B cell (primary cell): ENCODE results near the gene CA9. TPM values are rescaled to one million over a fixed set of nuclear protein-coding genes. Genes with fewer than 3 reads are reported as not detected.

Experiments used
- ATAC-seq: fragments of 200-7000 bp; cut with Tn5 transposase; one replicate; pipeline ENCODE4 v1.10.0; 2021; ENCODE audit warnings: low read depth, mild to moderate bottlenecking, moderate number of reproducible peaks, moderate library complexity
- CTCF ChIA-PET: fragments of 350-600 bp; sonication (Branson Sonifier 250); formaldehyde crosslinking; loops from one replicate; lab custom pipeline; 2021; ENCODE audit warnings: antibody characterized with exemption, inconsistent platforms; lab: Charles Lee
- POLR2A ChIA-PET: fragments of 350-600 bp; sonication (Branson Sonifier 250); formaldehyde crosslinking; loops from one replicate; lab custom pipeline; 2021; ENCODE audit warnings: antibody characterized with exemption; lab: Charles Lee
- DNase-seq: peaks from one replicate; pipeline ENCODE4 v3.0.0; 2013
- H2AFZ ChIP-seq: 2 replicates; pipeline ENCODE4 v1.6.1; 2012; ENCODE audit warnings: mild to moderate bottlenecking, low read depth, low read length; ENCODE audit not compliant: insufficient read depth, poor library complexity, severe bottlenecking
- H3K27ac ChIP-seq, 2 donors: 1 replicate in 1 of 2; 2 replicates in 1 of 2; pipeline ENCODE4 v1.5.1; 2012 to 2013; ENCODE audit warnings: low read length in 2 of 2, mild to moderate bottlenecking in 2 of 2, moderate library complexity in 1 of 2
- H3K27me3 ChIP-seq, 4 experiments: fragments of 200-600 bp in 1 of 4; sonication (generic) in 1 of 4; replicated peaks in 1 of 4; 1 replicate in 2 of 4; 2 replicates in 2 of 4; pipeline versions ENCODE4 v1.6.1 to v1.7.0; 2013 to 2016; ENCODE audit warnings: low read length in 3 of 4, mild to moderate bottlenecking in 2 of 4, mixed read lengths in 1 of 4, moderate library complexity in 1 of 4; ENCODE audit not compliant: insufficient read depth in 4 of 4, control insufficient read depth in 3 of 4; ENCODE audit errors: control extremely low read depth in 1 of 4
- H3K36me3 ChIP-seq, 2 experiments: replicated peaks in 1 of 2; 1 replicate in 1 of 2; 2 replicates in 1 of 2; pipeline versions ENCODE4 v1.6.1 to v1.7.1; 2013; ENCODE audit warnings: low read length in 1 of 2; ENCODE audit not compliant: insufficient read depth in 2 of 2, control insufficient read depth in 1 of 2; ENCODE audit errors: control extremely low read depth in 1 of 2, extremely low read depth in 1 of 2
- H3K4me1 ChIP-seq, 2 donors: fragments of 200-600 bp in 1 of 2; sonication (generic) in 1 of 2; 1 replicate in 1 of 2; 2 replicates in 1 of 2; pipeline versions ENCODE4 v1.5.1 to v1.6.1; 2013 to 2017; ENCODE audit warnings: low read length in 2 of 2; ENCODE audit not compliant: control insufficient read depth in 2 of 2, insufficient read depth in 2 of 2
- H3K4me2 ChIP-seq: replicated peaks from 2 replicates; pipeline ENCODE3; 2012; ENCODE audit warnings: mild to moderate bottlenecking, low read depth, low read length; ENCODE audit not compliant: poor library complexity, severe bottlenecking
- H3K4me3 ChIP-seq, 5 experiments: fragments of 200-600 bp in 1 of 5; sonication (generic) in 1 of 5; 1 replicate in 3 of 5; 2 replicates in 2 of 5; pipeline versions ENCODE4 v1.5.1 to v1.7.0; 2011 to 2016; ENCODE audit warnings: low read length in 4 of 5, mild to moderate bottlenecking in 4 of 5, low read depth in 2 of 5, control low read depth in 1 of 5, moderate library complexity in 1 of 5; ENCODE audit not compliant: insufficient read depth in 1 of 5; ENCODE audit errors: control extremely low read depth in 1 of 5, extremely low read depth in 1 of 5
- H3K79me2 ChIP-seq: fragments of 200-600 bp; sonication (generic); one replicate; pipeline ENCODE4 v1.6.0; 2016; ENCODE audit warnings: low read length; ENCODE audit not compliant: control insufficient read depth, insufficient read depth
- H3K9ac ChIP-seq: fragments of 200-600 bp; sonication (generic); 2 replicates; pipeline ENCODE4 v1.6.1; 2017; ENCODE audit warnings: mild to moderate bottlenecking, low read length, moderate library complexity
- H3K9me3 ChIP-seq, 3 donors: one replicate each; pipeline versions ENCODE4 v1.6.1 to v1.7.1; 2013; ENCODE audit warnings: low read length in 2 of 3; ENCODE audit not compliant: control insufficient read depth in 2 of 3, insufficient read depth in 1 of 3; ENCODE audit errors: control extremely low read depth in 1 of 3
- H4K20me1 ChIP-seq: 2 replicates; pipeline ENCODE4 v1.6.0; 2012; ENCODE audit warnings: mild to moderate bottlenecking, low read length; ENCODE audit not compliant: insufficient read depth, control insufficient read depth, poor library complexity, severe bottlenecking
- H3K27ac Mint-ChIP-seq: one replicate; pipeline ENCODE4 v1.8.0; 2021; ENCODE audit warnings: mixed read lengths
- H3K27me3 Mint-ChIP-seq: one replicate; pipeline ENCODE4 v1.8.0; 2021; ENCODE audit warnings: mixed read lengths
- H3K4me1 Mint-ChIP-seq: one replicate; pipeline ENCODE4 v1.8.0; 2021; ENCODE audit warnings: mixed read lengths
- H3K4me3 Mint-ChIP-seq: one replicate; pipeline ENCODE4 v1.8.0; 2021; ENCODE audit warnings: mixed read lengths
- H3K9me3 Mint-ChIP-seq: one replicate; pipeline ENCODE4 v1.8.0; 2022; ENCODE audit warnings: mixed read lengths; ENCODE audit not compliant: insufficient read depth
- EZH2 ChIP-seq: IDR thresholded peaks from 2 replicates; pipeline ENCODE4 v1.6.1; 2012; ENCODE audit warnings: borderline replicate concordance, low read depth, mild to moderate bottlenecking, moderate library complexity, low read length; ENCODE audit not compliant: insufficient read depth, poor library complexity, severe bottlenecking
- WGBS: methylation state at CpG from one replicate; pipeline ENCODE4 v1.1.5; 2013; ENCODE audit warnings: missing lambda C conversion rate; ENCODE audit not compliant: insufficient coverage; 5-methylcytosine and 5-hydroxymethylcytosine counted together
- intact Hi-C: fragments of 100-400 bp; cut with micrococcal nuclease; formaldehyde crosslinking; loops from one replicate; pipeline ENCODE4 v1.10.0; 2022
- polyA plus RNA-seq: library from polyadenylated mRNA; depleted of rRNA; stranded (reverse); fragments of >200 nt; gene quantifications from 2 replicates; pipeline ENCODE4 v1.2.3, GENCODE V29; 2012
- total RNA-seq, 2 donors: library from RNA; stranded (reverse); fragments of 120-200 nt in 1 of 2; gene quantifications; 1 replicate in 1 of 2; 2 replicates in 1 of 2; pipeline versions ENCODE4 v1.2.3 to v1.2.4, GENCODE V29; 2013 to 2022
- TF ChIP-seq, protein P1 (sequence below): fragments of 200-600 bp; IDR thresholded peaks from one replicate; pipeline ENCODE4 v1.8.0; 2022; ENCODE audit warnings: antibody characterized with exemption, mild to moderate bottlenecking

CA9 gene
- total and polyA plus RNA-seq, 2 donors (not counting 1 experiment from before 2014, with no cell fraction given): not detected

DNA sequence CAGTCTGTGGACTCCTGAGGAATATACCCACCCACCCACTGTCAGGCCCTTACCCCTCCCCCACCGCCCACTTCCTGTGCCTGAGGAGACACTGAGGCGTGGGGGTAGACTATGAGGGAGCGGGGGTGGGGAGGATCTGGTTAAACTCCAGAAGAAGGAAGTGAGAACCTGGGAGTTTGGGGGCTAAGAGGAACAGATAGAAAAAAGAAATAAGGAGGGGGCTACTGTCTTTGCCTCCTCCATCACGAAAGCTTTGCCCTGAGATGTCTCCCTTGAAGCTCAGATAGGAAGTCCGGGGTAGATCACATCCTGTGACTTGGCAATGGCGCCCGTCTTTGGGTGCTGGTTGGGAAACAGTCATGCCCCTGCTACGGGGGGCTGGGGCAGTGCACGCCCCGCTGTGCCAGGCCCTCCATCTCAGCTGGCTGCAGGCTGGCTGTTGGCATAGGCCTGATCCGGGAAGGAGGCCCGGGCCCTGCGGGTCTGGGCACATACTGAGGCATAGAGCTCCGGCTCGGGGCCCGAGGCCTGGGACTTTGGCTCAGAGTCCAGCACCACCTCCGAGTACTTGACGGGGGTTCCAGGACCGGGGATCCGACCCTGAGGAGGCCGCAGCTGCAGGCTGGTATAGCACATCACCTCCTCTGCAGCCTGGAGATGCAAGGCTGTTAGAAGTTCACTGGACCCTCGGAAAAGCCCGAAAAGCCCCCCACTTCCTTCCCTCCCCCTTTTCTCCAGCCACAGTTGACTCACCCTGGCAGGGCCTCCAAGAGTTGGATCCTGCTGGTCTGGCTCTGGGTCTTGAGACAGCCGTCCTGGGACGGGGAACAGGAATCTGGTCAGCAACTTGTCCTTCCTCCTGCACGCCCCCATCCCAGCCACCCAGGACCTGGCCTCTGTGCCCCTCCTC lies 24.0 kb upstream of the CA9 start:
- Histone ChIP-seq H3K9ac (peak overlapping the region; percentile 70), H3K4me3 (peak overlapping the region; percentile 38 to 75 (median 65)), H4K20me1 (no peaks in the 10 kb centered on the region), H3K4me2 (peak overlapping the region; percentile 93), H2AFZ (peak overlapping the region; percentile 68), H3K4me1 (peaks cover 54 to 69% of the 10 kb centered on the region in 2 donors), H3K36me3 (peaks cover 0 to 5% of the 10 kb centered on the region in 2 experiments), H3K27me3 (no peaks in the 10 kb centered on the region), H3K9me3 (no peaks in the 10 kb centered on the region), H3K27ac (peak overlapping the region; percentile 67 to 95), H3K79me2 (peaks cover 23% of the 10 kb centered on the region)
- Mint-ChIP-seq H3K9me3 (no peaks in the 10 kb centered on the region), H3K27ac (peak overlapping the region; percentile 97), H3K27me3 (no peaks in the 10 kb centered on the region), H3K4me3 (peak overlapping the region; percentile 97), H3K4me1 (peaks cover 67% of the 10 kb centered on the region)
- WGBS: 49% methylated on average over 24 of the region's 26 CpGs
- CTCF ChIA-PET: interaction anchor here (0.9 to 15.0 kb wide), 10 partner anchors 9 to 82 kb away, joined by 3 to 357 read pairs (median 6); partner anchors contain the start of genes ARHGEF39, CCDC107, CD72 and CREB3
- TF ChIP-seq, protein P1, sequence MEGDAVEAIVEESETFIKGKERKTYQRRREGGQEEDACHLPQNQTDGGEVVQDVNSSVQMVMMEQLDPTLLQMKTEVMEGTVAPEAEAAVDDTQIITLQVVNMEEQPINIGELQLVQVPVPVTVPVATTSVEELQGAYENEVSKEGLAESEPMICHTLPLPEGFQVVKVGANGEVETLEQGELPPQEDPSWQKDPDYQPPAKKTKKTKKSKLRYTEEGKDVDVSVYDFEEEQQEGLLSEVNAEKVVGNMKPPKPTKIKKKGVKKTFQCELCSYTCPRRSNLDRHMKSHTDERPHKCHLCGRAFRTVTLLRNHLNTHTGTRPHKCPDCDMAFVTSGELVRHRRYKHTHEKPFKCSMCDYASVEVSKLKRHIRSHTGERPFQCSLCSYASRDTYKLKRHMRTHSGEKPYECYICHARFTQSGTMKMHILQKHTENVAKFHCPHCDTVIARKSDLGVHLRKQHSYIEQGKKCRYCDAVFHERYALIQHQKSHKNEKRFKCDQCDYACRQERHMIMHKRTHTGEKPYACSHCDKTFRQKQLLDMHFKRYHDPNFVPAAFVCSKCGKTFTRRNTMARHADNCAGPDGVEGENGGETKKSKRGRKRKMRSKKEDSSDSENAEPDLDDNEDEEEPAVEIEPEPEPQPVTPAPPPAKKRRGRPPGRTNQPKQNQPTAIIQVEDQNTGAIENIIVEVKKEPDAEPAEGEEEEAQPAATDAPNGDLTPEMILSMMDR: no peak
- TF ChIP-seq EZH2: no peak
- DNase-seq: peak; percentile 54
- POLR2A ChIA-PET: interaction anchor here (1.2 to 9.7 kb wide), 3 partner anchors 8 to 32 kb away, joined by 3 to 114 read pairs (median 62); partner anchors contain the start of genes CCDC107, CD72 and RMRP
- intact Hi-C loops: no loop called here
- no peak for ATAC-seq
